SK-N-SH treated with all-trans-retinoic acid at 6 μM for 48 hours (cell line): ENCODE results near the gene PRRC1.

Experiments used
- ESRRG ChIP-seq: fragments of 250-450 bp; sonication (Bioruptor Pico); IDR thresholded peaks from 2 replicates; pipeline ENCODE4 v1.6.1; 2021; ENCODE audit warnings: mild to moderate bottlenecking
- ZFP30 ChIP-seq: fragments of 450-650 bp; formaldehyde crosslinking; IDR thresholded peaks from 2 replicates; pipeline ENCODE4 v1.5.0; 2022; ENCODE audit warnings: mild to moderate bottlenecking, moderate library complexity
- ZNF565 ChIP-seq: fragments of 450-650 bp; formaldehyde crosslinking; conservative IDR thresholded peaks from 2 replicates; pipeline ENCODE4 v1.5.0; 2020; ENCODE audit warnings: low read depth, mild to moderate bottlenecking, moderate library complexity

GRCh38 chr5:127577458-127577857 is 60.0 kb downstream of the PRRC1 start:
- no peak for TF ChIP-seq ZFP30 (CRISPR knock-in tag)
- no peak for TF ChIP-seq ESRRG (CRISPR knock-in tag)
- no peak for TF ChIP-seq ZNF565 (CRISPR knock-in tag)
